Measurements from ENCODE around the gene ERCC2.
"Not testable (repeated sequence)": the region's sequence is repeated elsewhere in the genome, so short reads cannot be mapped to it uniquely, and the experiment has no call there.

ERCC2 gene

GRCh38 chr19:45370410-45371204 is at the start of gene ERCC2:
Gene ERCC2, minus strand, starts transcription at chr19:45370573. Its CDS starts 33 bp downstream, at chr19:45370540.
- DNase-seq: peak; percentile 98

DNA sequence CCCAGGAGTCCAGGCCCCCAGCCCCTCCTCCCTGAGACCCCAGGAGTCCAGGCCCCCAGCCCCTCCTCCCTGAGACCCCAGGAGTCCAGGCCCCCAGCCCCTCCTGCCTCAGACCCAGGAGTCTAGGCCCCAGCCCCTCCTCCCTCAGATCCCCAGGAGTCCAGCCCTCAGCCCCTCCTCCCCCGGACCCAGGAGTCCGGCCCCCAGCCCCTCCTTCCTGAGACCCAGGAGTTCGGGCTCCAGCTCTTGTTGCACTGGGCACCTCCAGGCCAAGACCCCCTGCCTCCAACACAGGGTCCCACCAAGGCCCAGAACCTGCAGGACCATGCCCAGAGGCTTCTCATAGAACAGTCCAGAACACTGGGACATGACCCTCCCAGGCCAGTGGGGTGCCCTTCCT is 49.5 kb upstream of the ERCC2 start:
- DNase-seq: no peak

DNA sequence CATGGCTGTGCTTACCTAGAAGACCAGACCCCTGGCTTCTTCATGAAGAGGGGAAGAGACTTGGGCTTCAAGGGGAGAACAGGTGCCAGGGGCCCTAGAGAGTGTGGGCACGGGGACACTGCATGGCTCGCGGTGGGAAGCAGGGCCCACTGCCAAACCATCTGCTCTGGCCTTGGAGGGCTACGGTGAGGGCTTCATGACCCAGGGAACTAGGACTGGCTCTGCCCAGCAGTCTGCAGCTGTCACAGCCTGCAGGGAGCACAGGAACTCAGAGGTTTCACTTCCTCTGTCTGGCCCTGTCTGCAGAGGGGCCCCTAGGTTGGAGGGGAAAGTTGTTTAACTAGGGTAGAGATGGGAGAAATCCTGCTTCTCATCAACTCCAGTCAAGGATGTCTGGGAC is 49.0 kb upstream of the ERCC2 start:
- DNase-seq: no peak

- no peak for DNase-seq
Measured at GRCh38 chr19:45418802-45419201, 48.4 kb upstream of the ERCC2 start.

GRCh38 chr19:45417151-45417550 is 46.8 kb upstream of the ERCC2 start:
- no peak for DNase-seq

DNA sequence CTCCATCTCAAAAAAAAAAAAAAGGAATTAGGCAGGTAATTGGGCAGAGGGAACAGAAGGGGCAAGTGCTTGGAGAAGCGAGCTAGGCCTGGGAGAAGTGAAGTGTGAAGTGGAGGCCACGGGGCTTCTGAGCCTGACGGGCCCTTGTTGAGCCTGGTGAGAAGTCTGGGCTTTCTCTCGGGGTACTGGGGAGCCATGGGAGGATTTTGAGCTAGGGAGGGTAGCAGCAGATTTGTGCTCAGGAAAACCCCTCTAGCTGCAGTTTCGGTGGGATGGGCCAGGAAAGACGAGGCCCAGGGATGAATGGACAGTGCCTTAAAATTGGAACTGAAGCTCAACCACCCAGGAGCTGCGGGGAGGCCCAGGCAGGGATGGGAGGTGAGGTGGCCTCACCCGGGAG is 44.1 kb upstream of the ERCC2 start:
- DNase-seq: no peak

DNA sequence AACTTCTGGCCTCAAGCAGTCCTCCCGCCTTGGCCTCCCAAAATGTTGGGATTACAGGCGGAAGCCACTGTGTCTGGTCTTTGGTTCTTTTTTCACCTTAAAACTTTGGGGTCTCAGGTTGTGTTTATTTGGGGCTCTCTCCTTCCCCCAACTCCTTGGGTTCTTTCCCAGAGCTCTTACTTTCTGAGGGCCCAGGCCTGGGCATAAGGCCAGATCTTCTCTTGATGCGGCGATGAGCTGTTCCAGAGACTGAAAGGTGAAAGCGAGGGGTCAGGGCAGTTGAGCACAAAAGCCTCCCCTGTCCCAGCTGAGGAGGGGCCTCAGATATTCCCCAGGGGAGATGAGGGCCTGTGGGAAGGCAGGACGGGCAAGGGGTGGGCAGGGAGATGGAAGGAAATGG is 43.1 kb upstream of the ERCC2 start:
- DNase-seq: no peak

DNA sequence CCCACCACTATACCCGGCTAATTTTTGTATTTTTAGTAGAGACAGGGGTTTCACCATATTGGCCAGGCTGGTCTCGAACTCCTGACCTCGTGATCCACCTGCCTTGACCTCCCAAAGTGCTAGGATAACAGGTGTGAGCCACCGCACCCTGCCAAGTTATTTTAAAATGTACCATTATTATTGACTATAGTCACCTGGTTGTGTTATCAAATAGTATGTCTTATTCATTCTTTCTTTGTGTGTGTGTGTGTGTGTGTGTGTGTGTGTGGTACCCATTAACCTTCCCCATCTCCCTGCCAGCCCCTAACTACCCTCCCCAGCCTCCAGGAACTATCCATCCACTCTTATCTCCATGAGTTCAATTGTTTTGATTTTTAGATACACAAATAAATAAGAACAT is 40.0 kb upstream of the ERCC2 start:
- DNase-seq: not testable (repeated sequence)

GRCh38 chr19:45409557-45409920 is 39.2 kb upstream of the ERCC2 start:
- DNase-seq: no peak

GRCh38 chr19:45408830-45409556 is 38.6 kb upstream of the ERCC2 start:
- DNase-seq: no peak

DNA sequence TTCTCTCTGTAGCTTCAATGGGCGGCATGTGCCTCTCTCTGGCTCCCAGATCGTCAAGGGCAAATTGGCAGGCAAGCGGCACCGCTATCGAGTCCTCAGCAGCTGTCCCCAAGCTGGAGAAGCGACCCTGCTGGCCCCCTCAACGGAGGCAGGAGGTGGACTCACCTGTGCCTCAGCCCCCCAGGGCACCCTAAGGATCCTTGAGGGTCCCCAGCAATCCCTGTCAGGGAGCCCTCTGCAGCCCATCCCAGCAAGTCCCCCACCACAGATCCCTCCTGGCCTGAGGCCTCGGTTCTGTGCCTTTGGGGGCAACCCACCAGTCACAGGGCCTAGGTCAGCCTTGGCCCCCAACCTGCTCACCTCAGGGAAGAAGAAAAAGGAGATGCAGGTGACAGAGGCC is 37.7 kb upstream of the ERCC2 start:
- no peak for DNase-seq

- DNase-seq: not testable (repeated sequence)
Measured at GRCh38 chr19:45407585-45407984, 37.2 kb upstream of the ERCC2 start.

DNA sequence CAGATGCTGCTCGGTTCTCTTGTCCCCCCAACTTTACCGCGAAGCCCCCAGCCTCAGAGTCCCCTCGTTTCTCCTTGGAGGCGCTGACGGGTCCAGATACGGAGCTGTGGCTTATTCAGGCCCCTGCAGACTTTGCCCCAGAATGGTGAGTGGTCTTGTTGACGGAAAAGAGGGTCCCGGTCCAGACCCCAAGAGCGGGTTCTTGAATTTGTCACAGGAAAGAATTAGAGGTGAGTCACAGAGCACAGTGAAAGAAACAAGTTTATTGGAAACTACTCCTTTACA is 36.7 kb upstream of the ERCC2 start:
- DNase-seq: no peak

DNA sequence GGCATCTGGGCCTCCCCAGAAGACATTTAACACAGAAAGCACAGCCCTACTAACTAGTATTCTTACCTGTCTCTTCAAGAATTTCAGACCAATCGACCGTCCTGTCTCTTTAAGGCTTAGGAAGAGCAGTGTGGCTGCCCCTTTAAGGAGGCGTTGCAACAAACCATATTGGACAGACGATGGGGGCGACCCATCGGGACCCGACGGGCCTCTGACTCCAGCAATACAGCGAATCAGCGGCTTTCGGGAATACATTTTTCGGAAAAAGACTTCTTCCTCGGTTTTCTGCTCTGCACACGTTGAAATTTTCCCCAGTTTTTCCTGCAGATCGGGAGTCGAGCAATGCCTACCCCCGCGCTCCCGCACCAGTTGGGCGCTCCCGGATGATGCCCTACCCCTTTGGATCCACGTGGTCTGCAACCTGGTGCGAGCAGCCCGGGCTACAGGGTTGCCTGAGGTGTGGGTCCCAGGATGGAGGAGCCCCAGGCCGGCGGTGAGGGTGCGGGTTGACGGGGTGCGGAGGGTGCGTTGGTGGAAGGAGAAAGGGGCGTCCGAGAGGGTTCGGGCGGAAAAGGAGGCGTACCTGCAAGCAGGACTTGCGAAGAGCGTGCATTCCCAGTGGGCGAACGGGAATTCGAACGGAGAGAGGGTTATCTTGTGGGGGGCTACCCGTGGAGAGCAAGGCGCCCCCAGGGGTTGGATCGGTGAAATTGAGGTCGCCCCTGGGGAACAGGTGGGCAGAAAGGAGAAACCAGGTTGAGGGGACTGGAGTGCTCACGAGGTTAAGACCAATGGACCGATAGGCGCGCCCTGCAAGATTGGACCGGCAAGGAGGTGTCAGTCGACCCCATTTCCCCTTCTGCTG is 36.1 kb upstream of the ERCC2 start, which contains the start of gene POLR1G:
POLR1G (plus strand) TSS at position 419 of the 865 bp plus-strand sequence; CDS start at position 472, 53 bp downstream.
- peak; percentile 72 for DNase-seq

- DNase-seq: peak; percentile 76
Measured at GRCh38 chr19:45405435-45406225, 35.3 kb upstream of the ERCC2 start.

DNA sequence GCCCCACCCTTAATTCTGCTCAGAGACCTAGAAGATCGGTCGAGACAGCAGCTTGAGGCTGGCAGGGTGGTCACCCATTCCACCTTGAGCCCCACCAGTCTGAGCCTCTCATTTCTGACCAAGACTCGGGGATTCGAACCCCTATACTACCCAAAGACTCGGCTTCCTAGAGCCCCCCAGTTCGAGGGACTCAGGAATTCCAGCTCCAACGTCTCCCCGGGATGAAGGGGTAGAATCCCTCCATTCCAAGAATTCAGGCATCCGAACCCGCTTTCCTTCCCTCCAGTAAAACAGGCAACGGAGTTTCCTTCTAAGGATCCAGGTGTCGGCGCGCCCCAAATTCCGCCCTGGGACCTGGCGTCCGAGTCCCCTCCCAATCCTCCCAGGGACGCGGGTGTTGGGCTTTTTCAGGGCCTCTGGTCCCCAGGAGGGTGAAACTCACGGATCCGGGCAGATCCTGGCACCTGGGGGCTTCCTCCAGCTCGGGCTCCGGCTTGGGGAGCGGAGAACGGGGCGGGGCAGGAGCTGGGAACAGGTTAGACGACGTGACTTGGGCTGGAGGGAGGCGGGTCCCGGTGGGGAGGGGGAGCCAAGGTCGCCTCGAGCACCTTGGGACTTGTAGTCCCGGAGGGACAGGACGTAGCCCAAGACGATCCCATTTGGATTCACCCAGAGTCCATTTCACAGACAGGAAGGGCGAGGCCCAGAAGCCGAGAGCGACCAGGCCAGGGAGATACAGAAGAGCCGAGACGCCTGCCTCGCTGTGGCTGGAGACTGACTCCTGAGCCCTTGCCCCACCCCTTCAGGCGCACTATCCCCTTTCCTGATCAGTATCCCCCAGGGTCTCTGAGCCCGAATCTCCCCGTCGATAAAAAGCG is 34.4 kb upstream of the ERCC2 start, which contains the start of gene PPP1R13L:
PPP1R13L (minus strand) TSS at position 513 of the 878 bp plus-strand sequence. CDS start 6,751 bp downstream, outside the sequence.
- peak; percentile 71 for DNase-seq

- DNase-seq: peak; percentile 20
Measured at GRCh38 chr19:45403781-45404556, 33.6 kb upstream of the ERCC2 start.

- no peak for DNase-seq
Measured at GRCh38 chr19:45403272-45403671, 32.9 kb upstream of the ERCC2 start.

DNA sequence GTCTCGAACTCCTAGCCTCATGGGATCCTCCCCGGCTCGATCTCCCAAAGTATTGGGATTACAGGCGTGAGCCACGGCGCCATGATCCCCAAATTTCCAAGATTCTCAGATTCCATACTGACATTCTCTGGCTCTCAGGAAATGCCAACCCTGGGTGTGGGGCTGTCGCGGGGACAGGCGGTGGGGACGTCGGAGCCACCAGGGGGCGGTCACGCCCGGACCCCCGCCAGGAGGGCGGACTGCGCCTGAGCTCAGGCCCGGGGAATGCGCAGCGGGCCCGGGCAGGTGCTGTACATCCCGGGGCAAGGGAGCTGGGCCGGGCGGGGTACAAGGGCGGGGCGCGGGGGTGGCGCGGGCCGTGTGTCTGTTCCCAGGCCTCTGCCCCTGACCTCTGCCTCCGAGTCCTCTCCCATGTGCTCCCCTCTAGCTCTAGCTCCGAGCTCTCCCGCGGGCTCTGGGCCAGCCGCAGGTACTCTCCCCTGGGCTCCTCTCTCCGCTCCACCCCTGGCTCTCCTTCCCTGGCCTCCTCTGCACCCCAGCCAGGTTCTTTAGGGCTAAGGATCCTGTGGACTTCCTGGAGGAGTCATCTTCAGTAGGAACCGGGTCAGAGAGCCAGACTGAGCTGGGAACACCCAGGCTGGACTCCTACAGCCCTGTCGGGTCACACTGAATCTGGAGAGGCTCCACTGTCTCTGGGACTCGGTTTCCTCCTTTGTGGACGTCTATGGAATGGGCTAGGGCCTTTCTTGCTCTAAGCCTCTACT is 32.1 kb upstream of the ERCC2 start:
- no peak for DNase-seq

DNA sequence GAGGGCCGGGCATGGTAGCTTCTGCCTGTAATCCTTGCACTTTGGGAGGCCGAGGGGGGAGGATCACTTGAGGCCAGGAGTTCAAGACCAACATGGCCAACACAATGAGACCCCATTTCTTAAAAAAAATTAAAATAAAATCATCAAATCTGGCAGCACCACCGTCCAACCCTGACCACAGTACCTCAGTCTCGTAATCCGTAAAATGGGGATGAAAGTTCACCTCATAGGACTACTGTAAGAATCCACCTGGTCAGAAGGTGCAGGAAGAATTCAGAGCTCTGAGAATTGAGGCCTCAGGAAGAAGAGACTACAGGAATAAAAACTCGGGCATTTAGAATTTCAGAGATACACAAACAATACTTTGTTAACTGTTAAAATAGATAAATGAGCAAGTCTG is 31.4 kb upstream of the ERCC2 start:
- no peak for DNase-seq
